Stimulated activated CD4-positive, alpha-beta T cell treated with anti-CD3 and anti-CD28 coated beads, Interleukin-4, amount 100 ng/mL, for 4 hours (primary cell): ENCODE measurements around the gene CNTNAP2.

ENCODE experiments used
- DNase-seq, 2 experiments: peaks; one replicate each; pipeline ENCODE4 v3.0.0-alpha.2; 2020

Gene CNTNAP2

DNA sequence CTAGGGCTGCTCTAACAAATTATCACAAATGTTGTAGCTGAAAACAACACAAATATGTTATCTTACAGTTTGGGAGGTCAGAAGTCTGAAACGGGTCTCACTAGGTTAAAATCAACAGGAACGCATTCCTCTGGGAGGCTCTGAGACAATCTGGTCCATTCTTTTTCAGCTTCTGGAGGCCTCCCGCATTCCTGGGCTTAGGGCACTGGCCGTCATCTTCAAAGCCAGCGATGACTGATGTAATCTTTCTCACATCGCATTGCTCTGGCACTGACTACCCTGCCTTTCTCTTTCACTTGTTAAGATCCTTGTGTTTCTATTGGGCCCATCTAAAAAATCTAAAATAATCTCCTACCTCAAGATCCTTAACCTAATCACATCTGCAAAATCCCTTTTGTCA lies 1402.5 kb downstream of the CNTNAP2 start:
- DNase-seq: no peak

DNA sequence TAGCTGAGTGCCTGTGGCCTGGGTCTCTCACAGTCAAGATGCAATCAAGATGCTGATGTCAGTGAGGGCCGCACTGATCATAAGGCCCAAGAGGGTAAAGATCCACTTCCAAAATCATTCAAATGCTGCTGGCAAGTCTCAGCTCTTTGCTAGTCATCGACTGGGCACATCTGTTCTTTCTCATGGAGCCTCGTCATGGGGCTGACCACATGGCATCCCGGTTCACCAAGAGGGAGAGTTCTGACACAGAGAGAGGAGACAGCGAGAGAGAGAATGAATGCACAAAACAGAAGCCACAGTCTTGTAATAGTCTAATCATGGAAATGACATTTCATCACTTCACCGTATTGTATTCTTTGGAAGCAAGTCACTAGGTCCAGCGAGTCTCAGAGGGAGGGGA lies 1406.5 kb downstream of the CNTNAP2 start:
- no peak for DNase-seq

DNA sequence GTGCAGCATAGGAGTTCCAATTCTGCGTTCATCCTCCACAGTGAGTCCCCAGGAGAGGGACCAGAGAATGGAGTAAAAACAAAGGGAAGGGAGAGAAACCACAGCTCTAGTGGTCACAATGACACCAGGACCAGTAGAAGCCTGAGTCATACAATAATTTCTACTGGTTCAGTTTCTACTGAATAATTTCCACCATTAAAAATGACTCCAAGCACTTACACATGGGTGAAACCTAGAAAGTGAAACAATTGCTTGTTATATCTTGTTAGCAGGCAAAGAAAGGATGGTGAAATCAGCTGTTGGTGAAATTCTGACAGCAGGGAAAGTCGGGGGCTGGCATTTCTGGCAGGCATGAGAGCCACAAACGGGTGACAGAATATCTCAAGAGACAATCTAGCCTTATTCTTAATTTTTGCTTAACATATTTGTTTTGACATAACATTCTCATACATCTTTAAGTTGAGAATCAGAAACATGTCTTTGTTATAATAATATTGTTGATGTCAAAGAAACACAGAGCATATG lies 1408.2 kb downstream of the CNTNAP2 start:
- DNase-seq: no peak

DNA sequence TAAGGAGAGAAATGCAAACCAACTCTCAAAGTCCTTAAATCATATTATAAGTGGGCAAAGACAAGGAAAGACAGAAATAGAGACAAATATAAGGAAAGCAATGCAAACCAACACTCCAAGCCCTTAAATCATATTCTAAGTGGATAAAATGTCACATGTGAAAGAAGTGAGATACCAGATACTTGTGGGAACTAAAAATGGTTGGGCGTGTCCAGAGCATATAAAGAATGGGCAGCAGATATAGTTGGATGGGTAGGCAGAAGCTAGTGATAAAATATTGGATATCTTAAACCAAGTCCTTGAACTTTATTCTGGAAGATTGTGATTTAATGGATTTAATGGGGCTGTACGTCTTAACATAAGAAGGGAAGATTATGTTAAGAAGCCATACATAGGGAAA lies 1408.7 kb downstream of the CNTNAP2 start:
- DNase-seq: no peak

DNA sequence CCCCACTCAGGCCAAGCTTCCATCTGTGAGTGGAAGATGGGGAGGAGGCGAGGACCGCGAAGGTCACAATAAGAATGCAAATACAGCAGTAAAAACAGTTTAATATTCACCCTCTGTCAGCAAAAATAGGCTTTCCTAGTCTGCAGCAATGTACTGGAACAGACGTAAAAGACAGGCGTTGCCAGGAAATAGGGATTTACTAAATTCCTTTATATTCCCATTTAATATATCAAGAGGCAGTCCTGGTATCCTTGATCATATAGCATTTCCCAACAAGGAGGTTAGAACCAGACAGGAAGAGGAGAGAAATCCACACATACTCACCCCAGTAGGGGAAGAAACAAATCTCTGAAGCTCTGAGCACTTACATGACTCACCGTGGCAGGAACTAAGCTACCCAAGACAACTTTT lies 1419.1 kb downstream of the CNTNAP2 start:
- no peak for DNase-seq

DNA sequence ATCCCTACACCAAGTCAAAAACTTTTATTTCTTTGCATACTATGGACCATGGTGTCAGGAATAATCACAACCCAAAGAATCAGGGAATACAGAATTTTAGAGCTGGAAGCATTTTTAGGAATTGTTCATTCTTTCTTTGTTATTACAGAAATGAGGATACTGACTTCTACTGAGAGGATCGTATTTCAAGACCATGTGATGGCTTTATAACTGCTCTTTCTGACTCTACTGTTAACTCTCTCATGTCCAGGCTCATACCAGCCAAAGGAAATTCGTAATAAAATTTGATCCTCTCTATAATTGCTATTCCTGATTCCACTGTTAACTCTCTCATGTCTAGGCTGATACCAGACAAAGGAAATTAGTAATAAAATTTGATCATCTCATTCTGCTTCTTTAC lies 1423.1 kb downstream of the CNTNAP2 start:
- DNase-seq: no peak

DNA sequence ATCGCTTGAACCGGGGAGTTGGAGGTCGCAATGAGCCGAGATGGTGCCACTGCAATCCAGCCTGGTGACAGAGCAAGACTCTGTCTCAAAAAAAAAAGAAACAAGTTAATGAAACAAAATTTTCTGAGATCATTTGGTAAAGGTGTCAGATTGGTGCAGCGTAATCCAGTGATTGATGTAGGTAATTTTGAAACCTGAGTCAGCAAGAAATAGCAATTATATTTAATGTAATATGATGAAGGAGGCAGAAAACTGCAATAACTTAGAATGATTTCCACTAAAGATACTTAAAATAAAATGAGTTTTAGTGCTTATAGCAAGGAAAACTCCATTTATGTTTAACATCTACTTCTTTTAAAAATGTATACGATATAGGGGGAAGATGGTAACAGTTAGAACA lies 1424.1 kb downstream of the CNTNAP2 start:
- no peak for DNase-seq

DNA sequence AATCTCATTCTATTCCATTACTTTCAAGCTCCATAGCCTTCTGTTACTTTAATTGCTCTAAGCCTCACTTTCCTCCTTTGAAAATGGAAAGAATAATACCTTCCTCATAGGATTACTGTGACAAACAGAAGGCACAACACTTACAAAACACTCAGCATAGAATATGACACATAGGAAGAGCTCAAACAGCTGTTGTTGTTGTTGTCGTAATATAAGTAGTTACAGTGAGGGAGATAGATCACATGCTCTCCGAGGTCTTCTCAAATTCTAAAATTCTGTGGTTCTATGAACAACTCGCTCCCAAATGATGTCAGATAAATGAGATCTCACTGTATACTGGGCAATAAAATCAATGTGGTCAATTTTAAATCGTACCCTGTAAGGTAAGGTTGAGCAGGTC lies 1424.7 kb downstream of the CNTNAP2 start:
- no peak for DNase-seq

DNA sequence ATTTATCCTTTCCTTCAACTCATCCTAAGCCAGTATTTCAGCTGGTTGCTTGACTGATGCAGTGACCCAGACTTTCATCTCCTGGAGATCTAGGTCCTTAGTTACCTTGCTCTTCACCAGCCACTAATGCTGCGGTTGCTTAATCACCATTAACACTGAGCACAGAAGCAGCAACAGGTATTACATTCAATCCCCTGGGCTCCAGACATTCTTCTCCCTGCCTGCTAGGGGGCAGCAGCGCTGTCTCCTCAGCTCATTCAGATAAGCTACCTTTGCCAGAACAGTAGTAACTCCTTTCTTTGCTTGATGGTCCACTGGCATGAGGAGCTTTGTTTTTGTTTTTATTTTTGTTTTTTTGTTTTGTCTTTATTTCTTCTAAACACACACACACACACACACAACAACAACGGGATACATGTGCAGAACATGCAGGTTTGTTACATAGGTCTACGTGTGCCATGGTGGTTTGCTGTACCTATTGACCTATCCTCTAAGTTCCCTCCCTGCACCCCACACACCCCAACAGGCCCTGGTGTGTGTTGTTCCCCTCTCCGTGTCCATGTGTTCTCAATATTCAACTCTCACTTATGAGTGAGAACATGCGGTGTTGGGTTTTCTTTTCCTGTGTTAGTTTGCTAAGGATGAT lies 1430.8 kb downstream of the CNTNAP2 start:
- no peak for DNase-seq

DNA sequence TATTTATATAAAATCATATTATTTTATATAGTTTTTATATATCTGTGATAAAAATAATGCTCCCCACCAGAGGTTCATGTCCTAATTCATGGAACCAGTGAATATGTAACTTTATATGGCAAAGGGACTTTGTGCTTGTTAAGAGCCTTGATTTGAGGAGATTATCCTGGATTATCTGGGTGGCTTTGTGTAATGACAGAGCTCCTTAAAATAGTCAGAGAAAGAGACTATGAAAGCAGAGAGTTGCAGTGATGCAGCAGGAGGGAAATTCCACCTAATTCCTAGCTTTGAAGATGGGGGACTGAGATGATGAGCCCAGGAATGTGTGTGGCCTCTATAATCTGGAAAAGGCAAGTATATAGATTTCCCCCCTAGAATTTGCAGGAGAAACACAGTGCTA lies 1439.7 kb downstream of the CNTNAP2 start:
- DNase-seq: no peak

DNA sequence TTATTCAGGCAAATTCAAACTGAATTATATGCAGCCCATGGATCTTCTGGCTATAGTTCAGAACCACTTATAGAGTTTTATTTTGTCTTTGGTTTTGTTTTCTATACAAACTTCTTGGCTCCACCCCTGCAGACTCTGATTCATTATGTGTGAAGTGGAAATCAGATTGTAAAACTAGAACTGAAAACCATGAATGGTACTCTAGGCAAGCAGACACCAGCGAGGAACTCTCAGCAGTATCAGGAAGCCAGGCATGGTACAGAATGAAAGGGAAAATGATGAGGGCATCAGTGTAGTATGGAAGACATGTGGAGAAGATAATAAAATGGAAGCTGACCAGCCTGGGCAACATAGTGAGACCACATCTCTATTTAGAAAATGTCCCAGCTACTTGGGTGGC lies 1447.1 kb downstream of the CNTNAP2 start:
- no peak for DNase-seq

DNA sequence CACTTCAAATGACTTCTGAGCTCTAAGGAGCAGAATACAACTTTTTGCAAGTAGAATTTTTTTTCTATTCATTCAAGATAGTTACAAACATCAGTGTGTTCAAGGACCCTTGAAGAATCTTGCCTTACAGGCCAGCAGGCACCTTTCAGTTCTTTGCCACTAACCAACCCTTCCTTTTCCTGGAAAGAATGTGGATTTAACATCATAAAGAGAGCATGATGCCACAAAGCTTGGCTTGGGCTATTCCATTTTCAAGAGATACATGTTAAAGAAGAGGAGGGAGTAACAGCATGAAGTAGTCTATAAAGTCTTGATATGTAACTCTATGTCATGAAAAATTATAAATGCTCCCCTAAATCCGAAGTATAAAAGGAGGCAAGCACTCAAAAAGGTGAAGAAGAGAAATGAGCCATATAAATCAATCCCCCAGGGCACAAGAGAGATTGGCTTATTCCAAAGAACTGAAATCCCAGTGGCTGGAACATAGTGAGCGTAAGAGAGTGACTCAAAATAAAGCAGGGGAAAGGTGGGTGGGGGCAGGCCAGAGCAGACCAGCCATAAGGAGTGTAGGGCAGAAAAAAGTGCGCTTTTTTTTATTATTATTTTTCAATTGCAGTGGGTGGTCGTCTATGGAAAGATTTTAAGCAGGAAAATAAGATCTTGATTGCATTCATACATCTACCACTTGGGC lies 1448.3 kb downstream of the CNTNAP2 start:
- DNase-seq: no peak

DNA sequence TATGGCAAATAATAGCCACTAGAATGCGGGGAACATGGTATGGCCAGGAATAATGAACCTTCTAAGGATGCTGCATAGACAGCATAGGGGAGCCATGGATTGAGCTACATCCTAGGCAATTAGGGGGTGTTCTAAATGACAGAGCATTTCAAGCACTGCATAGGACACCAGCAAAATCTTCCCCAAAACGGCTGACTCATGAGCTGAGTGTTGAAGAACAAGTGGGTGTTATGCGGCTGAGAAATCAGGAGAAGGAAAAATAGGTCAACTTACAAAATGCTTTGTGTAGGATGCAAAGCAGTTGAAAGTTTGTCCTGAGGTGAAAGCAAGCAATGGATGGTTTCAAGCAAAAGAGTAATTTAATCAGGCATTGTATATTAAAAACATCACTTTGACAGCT lies 1450.4 kb downstream of the CNTNAP2 start:
- DNase-seq: no peak

DNA sequence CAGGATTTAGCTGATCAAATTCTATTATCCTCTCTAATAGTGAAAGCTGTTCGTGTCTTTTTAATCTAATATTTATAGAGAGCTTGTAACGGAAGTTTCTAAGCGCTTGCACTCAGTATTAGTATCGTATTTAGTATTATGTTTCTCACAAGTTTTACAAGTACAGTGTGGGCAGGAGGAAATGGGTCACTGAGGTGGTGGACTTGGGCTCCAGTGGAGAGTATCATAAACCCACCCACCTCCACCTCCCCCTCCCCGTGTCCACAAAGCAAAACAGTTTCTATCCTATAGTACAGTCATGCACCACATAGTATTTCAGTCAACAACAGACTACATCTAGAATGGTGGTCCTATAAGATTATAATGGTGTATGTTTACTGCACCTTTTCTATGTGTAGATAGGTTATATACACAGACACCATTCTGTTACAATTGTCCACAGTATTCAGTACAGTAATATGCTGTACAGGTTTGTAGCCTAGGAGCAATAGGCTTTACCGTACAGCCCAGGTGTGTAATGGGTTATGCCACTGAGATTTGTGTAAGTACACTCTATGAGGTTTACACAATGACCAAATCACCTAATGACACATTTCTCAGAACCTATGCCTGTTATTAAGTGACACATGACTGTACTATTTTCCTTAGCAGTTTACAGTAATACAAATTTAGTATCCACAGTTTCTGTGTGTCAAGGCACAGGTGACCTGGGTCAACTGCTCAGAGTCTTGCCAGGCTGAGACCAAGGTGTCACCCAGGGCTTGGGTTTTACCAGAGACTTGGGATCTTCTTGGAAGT lies 1452.7 kb downstream of the CNTNAP2 start:
- DNase-seq: no peak

DNA sequence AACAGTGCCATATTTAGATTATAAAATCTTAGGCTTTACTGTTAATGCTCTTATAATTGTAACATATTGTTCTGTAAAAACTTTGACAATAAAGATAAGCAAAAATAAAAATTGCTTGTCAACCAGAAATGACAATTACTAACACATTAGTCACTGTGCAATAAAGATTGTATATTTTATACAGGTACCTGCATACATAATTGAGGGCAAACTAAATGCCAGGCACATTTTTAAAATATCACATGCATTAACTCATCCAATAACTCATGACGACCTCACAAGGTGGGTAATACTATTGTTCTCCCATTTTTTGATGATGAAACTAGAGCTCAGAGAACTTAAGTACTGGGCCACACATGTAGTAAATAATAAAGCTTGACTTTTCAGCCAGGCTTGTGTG lies 1453.8 kb downstream of the CNTNAP2 start:
- DNase-seq: no peak

DNA sequence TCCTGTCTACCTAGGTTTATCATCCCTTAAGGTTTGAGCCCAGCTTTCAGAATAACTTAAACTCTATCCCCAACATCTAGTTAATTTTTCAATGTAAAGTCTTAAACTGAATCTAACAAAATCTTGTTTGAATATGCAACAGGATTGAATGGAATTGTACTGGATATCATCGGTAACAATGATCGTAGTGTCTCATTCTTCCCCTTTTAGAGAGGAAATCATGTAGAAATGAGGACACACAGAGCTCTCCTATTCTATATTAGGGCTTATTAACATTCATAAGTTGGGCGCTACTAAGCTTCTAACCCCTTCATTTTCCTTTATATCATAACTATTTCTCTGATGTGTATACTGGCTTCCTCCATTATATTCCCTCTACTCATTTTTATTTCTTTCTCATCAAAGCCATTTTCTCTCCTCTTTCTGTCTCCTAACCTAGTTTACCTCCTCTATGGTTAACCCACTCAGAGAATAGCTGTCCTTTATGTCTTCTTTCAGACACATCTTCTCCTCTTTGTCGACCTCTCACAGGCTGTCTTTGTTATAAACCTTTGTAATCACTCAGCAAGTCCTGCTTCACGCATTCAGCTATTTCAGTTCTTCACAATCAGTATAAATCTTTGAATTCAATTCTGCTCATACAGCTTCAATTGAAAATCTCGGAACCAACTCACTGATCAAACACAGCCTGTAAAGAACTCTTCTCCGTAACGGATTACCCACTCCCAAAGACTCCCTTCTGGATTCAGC lies 1455.0 kb downstream of the CNTNAP2 start:
- no peak for DNase-seq

DNA sequence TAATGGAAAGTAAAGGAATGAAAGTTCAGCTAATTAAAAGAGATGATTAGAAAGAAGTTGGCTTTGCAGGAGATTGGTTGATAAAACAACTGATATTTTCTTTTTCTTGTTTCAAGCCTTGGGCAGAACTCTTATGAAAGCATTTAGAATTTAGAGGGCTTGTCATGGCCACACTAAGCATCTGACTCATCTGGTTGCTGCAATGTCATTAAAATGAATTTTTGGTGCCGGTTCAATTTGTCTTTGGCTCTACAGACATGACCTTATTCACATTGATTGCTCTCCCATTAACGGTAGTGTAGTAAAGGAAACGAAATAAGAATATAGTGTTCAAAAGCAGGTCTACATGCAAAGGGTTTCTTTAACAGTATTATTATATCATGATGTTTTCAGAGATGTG lies 1461.6 kb downstream of the CNTNAP2 start:
- DNase-seq: no peak

DNA sequence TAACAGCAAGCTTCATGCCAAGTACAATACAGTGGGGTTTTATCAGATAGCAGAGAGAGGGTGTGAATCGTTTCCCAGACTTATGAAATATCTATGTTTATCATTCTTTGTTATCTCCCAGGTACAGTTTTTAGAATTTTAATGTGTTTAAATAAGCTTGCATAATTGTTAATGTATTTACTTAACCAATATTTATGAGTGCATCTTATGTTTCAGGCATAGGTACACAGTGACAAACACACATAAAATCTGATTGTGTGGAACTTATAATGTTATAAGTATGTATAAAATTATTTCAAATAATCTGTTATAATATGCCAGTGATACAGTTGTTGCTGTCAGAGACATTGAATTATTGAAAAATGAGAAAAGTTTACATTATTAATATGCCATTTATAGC lies 1462.5 kb downstream of the CNTNAP2 start:
- DNase-seq: no peak

DNA sequence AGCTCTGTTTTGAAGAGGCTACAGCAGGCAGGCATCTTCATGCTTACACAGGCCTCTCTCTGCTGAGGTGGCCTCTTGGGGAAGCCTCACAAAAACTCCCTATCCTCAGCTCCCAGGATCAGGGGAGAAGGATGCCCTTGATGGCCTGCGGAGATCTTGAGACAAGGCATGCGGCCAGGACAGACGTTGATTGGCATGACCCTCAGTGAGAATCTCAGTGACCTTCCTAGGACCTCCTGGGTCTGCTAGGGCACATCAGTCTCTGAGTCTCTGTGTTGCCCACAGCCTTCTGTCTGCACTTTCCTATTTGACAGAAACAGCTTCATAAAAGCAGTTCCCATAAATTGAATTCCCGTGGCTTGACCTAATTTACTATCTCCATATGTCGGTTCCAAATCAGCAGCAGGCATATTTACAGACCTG lies 1468.2 kb downstream of the CNTNAP2 start:
- DNase-seq: no peak

DNA sequence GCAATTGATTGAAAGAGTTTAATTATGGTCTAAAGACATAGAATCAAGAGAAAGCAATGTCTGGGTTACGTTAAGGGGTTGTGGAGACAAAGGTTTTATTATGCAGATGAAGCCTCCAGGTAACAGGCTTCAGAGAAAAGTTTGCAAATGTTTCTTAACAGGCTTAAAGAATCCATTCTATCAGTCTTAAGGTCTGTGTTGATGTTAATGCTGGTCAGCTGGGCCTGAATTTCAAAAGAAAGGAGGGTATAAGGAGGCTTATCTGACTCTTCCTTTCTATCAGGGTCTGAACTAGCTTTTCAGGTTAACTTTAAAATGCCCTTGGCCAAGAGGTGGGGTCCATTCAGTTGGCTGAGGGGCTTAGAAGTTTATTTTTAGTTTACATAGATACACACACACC lies 1469.5 kb downstream of the CNTNAP2 start:
- no peak for DNase-seq

DNA sequence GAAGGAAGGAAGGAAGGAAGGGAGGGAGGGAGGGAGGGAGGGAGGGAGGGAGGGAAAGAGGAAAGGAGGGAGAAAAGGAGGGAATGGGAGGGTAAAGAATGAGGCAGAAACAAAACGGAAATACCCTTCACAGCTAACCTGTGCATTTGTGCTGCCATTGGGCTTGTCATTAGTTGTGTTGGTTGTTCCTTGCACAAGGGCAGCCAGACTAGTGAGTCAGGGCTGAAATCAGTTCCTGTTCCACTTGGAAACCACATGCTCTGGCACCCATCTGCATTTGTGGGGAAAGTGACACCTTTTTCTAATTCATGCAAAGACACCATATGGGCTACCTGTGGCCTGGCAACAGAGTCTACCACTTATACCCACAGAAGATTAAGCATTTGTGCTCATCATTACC lies 1469.9 kb downstream of the CNTNAP2 start:
- no peak for DNase-seq

DNA sequence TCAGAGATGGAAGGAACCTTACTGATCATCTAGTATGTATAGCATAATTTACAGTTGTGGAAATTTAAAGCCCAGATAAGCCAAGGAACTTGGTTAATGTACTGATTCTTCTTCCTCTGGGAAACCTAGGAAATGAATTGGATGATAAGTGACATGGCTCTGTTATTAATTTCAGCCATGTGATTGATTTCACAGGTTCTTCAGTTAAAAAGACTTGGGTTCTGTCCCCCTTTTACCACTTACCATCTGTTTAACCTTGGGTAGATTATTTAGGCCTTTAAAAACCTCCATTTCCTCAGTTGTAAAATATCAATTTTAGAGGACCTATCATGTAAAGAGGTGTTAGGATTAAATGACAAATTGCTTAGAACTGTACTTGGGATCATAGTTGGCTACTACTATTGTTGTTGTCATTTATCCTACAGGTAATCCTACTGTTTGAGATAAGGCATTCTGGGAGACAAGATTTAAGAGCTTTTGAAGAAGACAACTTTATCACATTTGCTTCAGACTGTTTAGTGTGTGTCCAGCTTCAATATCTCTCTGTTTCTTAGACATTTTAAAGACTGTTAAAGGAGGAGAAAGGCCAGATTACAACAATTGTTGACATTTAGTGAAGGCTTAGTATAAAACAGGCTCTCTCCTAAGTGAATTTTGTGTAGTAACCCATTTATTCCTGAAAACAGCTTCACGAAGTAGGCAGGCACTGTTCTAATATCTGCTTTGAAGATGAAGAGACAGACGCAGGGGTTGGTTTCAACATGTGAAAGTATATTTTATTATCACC lies 1476.9 kb downstream of the CNTNAP2 start:
- no peak for DNase-seq
